Measurements from ENCODE around the gene TPPP2. TPM values are rescaled to one million over a fixed set of nuclear protein-coding genes. Genes with fewer than 3 reads are reported as not detected.

The TPPP2 gene
- total RNA-seq, 2 experiments from 2014 or later = not detected

DNA sequence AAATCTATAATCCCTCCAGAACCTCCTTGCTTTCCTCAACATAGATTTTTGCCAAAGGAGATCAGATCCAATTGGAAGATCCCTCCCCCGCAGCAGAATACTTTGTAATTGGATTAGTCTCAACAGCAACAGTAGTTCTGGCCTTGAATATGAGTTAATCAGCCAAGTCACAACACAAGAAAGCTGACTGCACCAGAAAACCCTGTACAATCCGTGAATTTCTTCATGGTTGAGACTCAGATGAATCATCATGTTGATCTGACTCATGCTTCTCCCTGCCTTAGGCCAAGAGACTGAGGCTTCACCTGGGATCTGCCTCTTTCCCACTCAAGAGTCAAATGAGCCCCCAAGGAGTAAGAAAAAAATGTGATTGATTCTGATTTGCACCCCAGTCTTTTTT lies 43.2 kb upstream of the TPPP2 start:
- peak in 2 of 14 experiments; percentile 38 to 54 for DNase-seq
- Mint-ChIP-seq H3K4me1 (ENCODE audit: low read depth) (peaks cover 32% of the 10 kb centered on the region), H3K27me3 (peaks cover 8% of the 10 kb centered on the region), H3K27ac (no peak overlapping the region), H3K9me3 (no peaks in the 10 kb centered on the region), H3K36me3 (ENCODE audit: low read depth) (peaks cover 20% of the 10 kb centered on the region), H3K4me3 (no peak overlapping the region)
- no peak overlapping the region for H3K4me3 ChIP-seq (ENCODE audit: low read length)
- intact Hi-C loops (cut with DNase I, micrococcal nuclease) = no loop called here
- ATAC-seq (ENCODE audit: poor library complexity) = no peak
- H3K27ac ChIP-seq (ENCODE audit: low read depth in 1 of 2, low read length in 2 of 2) = no peak overlapping the region
- H3K4me1 ChIP-seq (ENCODE audit: insufficient read depth, low read length) = peaks cover 24% of the 10 kb centered on the region
- POLR2A ChIA-PET = no interaction called here
- CTCF ChIA-PET = no interaction called here
- no peaks in the 10 kb centered on the region for H3K9me3 ChIP-seq (ENCODE audit: control insufficient read depth in 1 of 2, insufficient read depth in 1 of 2, low read length in 2 of 2)
- TF ChIP-seq, protein P1, sequence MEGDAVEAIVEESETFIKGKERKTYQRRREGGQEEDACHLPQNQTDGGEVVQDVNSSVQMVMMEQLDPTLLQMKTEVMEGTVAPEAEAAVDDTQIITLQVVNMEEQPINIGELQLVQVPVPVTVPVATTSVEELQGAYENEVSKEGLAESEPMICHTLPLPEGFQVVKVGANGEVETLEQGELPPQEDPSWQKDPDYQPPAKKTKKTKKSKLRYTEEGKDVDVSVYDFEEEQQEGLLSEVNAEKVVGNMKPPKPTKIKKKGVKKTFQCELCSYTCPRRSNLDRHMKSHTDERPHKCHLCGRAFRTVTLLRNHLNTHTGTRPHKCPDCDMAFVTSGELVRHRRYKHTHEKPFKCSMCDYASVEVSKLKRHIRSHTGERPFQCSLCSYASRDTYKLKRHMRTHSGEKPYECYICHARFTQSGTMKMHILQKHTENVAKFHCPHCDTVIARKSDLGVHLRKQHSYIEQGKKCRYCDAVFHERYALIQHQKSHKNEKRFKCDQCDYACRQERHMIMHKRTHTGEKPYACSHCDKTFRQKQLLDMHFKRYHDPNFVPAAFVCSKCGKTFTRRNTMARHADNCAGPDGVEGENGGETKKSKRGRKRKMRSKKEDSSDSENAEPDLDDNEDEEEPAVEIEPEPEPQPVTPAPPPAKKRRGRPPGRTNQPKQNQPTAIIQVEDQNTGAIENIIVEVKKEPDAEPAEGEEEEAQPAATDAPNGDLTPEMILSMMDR (IDR thresholded peaks at IDR 0.05) = no peak
- no peaks in the 10 kb centered on the region for H3K27me3 ChIP-seq (ENCODE audit: control insufficient read depth in 1 of 2, insufficient read depth in 2 of 2, low read length in 2 of 2)
- H3K36me3 ChIP-seq (ENCODE audit: insufficient read depth, low read length) = peaks cover under 1% of the 10 kb centered on the region

DNA sequence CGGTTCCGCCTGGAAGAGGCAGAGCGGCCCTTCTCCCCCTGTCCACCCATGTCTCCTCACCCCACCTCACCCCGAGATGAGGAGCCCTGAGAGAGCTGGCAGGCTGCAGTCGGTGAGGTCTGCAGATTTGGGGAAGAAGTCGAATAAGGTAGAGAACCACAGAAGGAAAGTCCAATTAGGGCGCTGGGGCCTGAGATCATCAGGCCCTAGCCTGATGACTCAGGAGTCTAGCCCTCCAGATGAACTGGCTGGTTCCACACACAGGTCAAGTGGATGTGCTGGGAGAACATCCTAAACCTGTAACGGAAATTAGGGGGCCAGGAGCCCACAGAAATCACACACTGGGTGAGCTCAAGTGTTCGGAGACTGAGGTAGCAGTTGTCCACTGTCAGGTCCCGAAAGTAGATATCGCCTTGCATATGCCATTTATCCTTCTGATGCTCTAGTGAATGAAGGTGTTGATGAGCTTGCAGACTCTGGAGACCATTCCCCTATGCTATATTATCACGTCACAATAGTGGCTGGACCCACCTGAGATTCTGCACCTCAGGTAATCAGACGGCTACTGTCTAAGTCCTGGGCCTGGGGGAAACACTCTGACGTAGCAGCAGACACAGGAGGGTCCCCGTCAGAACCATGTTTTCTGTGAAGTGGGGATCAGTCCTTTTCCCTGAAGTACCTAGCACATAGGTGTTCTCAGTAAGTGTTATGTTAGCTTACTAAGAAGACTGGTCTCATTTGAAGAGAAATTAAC lies 41.1 kb upstream of the TPPP2 start:
- ChIA-PET POLR2A (no interaction called here), CTCF (interaction anchor here (1.2 to 2.2 kb wide), 2 partner anchors 17 to 26 kb away, joined by 4 to 16 read pairs; no protein-coding TSS in a partner anchor)
- peak in 2 of 14 experiments; percentile 24 to 49 for DNase-seq
- peak overlapping the region; percentile 92 for H3K27ac Mint-ChIP-seq
- intact Hi-C loops (cut with DNase I, micrococcal nuclease) = no loop called here
- H3K27ac ChIP-seq (ENCODE audit: low read depth in 1 of 2, low read length in 2 of 2) = peak overlapping the region in 1 of 2 donors; percentile 2
- H3K9me3 ChIP-seq (ENCODE audit: control insufficient read depth in 1 of 2, insufficient read depth in 1 of 2, low read length in 2 of 2) = no peaks in the 10 kb centered on the region
- H3K4me1 ChIP-seq (ENCODE audit: insufficient read depth, low read length) = peaks cover 24% of the 10 kb centered on the region
- peaks cover 36% of the 10 kb centered on the region for H3K4me1 Mint-ChIP-seq (ENCODE audit: low read depth)
- peak overlapping the region; percentile 58 for H3K4me3 Mint-ChIP-seq
- TF ChIP-seq, protein P1 (IDR thresholded peaks at IDR 0.05) = no peak
- H3K27me3 ChIP-seq (ENCODE audit: control insufficient read depth in 1 of 2, insufficient read depth in 2 of 2, low read length in 2 of 2) = no peaks in the 10 kb centered on the region
- no peaks in the 10 kb centered on the region for H3K27me3 Mint-ChIP-seq
- no peak for ATAC-seq (ENCODE audit: poor library complexity)
- H3K36me3 ChIP-seq (ENCODE audit: insufficient read depth, low read length) = peaks cover 22% of the 10 kb centered on the region
- peak overlapping the region; percentile 95 for H3K4me3 ChIP-seq (ENCODE audit: low read length)
- H3K9me3 Mint-ChIP-seq = no peaks in the 10 kb centered on the region
- peaks cover 40% of the 10 kb centered on the region for H3K36me3 Mint-ChIP-seq (ENCODE audit: low read depth)

DNA sequence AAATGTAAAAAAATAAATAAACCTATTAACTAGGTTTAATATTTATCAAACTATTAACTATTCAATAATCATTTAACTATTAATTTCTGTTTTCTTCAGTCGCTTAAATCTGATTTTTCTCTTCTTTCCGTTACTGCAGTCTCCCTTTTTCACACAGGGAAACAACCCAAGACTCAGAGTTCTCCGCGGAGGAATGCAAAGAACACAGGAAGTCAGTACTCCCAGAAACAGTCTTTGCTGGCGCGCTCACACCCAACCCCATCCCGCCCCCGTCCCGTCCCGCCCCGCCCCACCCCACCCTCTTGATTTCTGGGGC lies 40.6 kb upstream of the TPPP2 start:
- Mint-ChIP-seq H3K27me3 (no peaks in the 10 kb centered on the region), H3K4me3 (peak overlapping the region; percentile 90), H3K4me1 (ENCODE audit: low read depth) (peaks cover 36% of the 10 kb centered on the region), H3K36me3 (ENCODE audit: low read depth) (peaks cover 46% of the 10 kb centered on the region), H3K27ac (peak overlapping the region; percentile 92), H3K9me3 (no peaks in the 10 kb centered on the region)
- Histone ChIP-seq H3K36me3 (ENCODE audit: insufficient read depth, low read length) (peaks cover 27% of the 10 kb centered on the region), H3K4me1 (ENCODE audit: insufficient read depth, low read length) (peaks cover 24% of the 10 kb centered on the region), H3K27me3 (ENCODE audit: control insufficient read depth in 1 of 2, insufficient read depth in 2 of 2, low read length in 2 of 2) (no peaks in the 10 kb centered on the region), H3K27ac (ENCODE audit: low read depth in 1 of 2, low read length in 2 of 2) (peak overlapping the region in 1 of 2 donors; percentile 2), H3K9me3 (ENCODE audit: control insufficient read depth in 1 of 2, insufficient read depth in 1 of 2, low read length in 2 of 2) (no peaks in the 10 kb centered on the region), H3K4me3 (ENCODE audit: low read length) (peak overlapping the region; percentile 95)
- DNase-seq = no peak
- POLR2A ChIA-PET = no interaction called here
- TF ChIP-seq, protein P1 (IDR thresholded peaks at IDR 0.05) = no peak
- ATAC-seq (ENCODE audit: poor library complexity) = no peak
- CTCF ChIA-PET = interaction anchor here (2.2 kb wide), 1 partner anchor 18 kb away, joined by 16 read pairs; no protein-coding TSS in a partner anchor
- intact Hi-C loops (cut with DNase I, micrococcal nuclease) = no loop called here

Measured in CD4-positive, alpha-beta T cell (primary cell).